NCI-H1436 treated with DMSO at 0.1 percent for 48 hours (cell line): ENCODE measurements around the gene TPRN.
A peak's percentile ranks its signal among the peaks of the same experiment; 100 is the strongest.

Experiments
- DNase-seq: peaks from one replicate; lab custom pipeline; 2025; lab: John Stamatoyannopoulos, UW

TPRN gene

GRCh38 chr9:137235424-137236237 lies 35.1 kb upstream of the TPRN start:
- no peak for DNase-seq

- DNase-seq = no peak
Measured at GRCh38 chr9:137234758-137235423, 34.4 kb upstream of the TPRN start.

GRCh38 chr9:137234055-137234697 lies 33.6 kb upstream of the TPRN start:
- DNase-seq = no peak

GRCh38 chr9:137233143-137233980 lies 32.8 kb upstream of the TPRN start:
- DNase-seq = no peak

- no peak for DNase-seq
Measured at GRCh38 chr9:137232510-137232909, 32.0 kb upstream of the TPRN start.

GRCh38 chr9:137232101-137232500 lies 31.6 kb upstream of the TPRN start:
- DNase-seq = no peak

GRCh38 chr9:137231372-137232039 lies 31.0 kb upstream of the TPRN start:
- DNase-seq = no peak

GRCh38 chr9:137230705-137231371 lies 30.3 kb upstream of the TPRN start, which contains the start of gene SLC34A3:
Gene SLC34A3 (plus strand): TSS chr9:137230901. CDS start chr9:137231703, 802 bp downstream.
- DNase-seq = no peak

GRCh38 chr9:137229903-137230704 lies 29.6 kb upstream of the TPRN start:
- no peak for DNase-seq

- no peak for DNase-seq
Measured at GRCh38 chr9:137228968-137229896, 28.7 kb upstream of the TPRN start.

- DNase-seq = no peak
Measured at GRCh38 chr9:137228506-137228967, 28.0 kb upstream of the TPRN start.

GRCh38 chr9:137227853-137228505 lies 27.4 kb upstream of the TPRN start:
- DNase-seq = no peak

- DNase-seq = peak; percentile 17
Measured at GRCh38 chr9:137227054-137227852, 26.7 kb upstream of the TPRN start, which contains the start of gene RNF224. Gene RNF224 (plus strand): TSS chr9:137227502. CDS start chr9:137228336, 834 bp downstream.

GRCh38 chr9:137226338-137227053 lies 26.0 kb upstream of the TPRN start:
- DNase-seq = no peak

GRCh38 chr9:137225699-137226331 lies 25.3 kb upstream of the TPRN start:
- no peak for DNase-seq
